Neural cell (in vitro differentiated cells): Measurements from ENCODE around the gene STRADA. TPM values are rescaled to one million over a fixed set of nuclear protein-coding genes. Genes with fewer than 3 reads are reported as not detected.
A peak's percentile ranks its signal among the peaks of the same experiment; 100 is the strongest.

ENCODE experiments used
- H2AFZ ChIP-seq: fragments of 200-600, 300-800 bp; sonication (generic), shearing (Covaris generic); 2 replicates; pipeline ENCODE4 v1.6.0; 2014; ENCODE audit warnings: low read depth, mild to moderate bottlenecking, antibody characterized with exemption, low read length, moderate library complexity
- H3F3A ChIP-seq: fragments of 200-600 bp; shearing (Covaris generic); 2 replicates; pipeline ENCODE4 v1.6.1; 2016; ENCODE audit warnings: mild to moderate bottlenecking, moderate library complexity, mixed read lengths, antibody characterized with exemption, low read length; ENCODE audit not compliant: insufficient read depth, poor library complexity, severe bottlenecking
- H3K27ac ChIP-seq: fragments of 200-600, 300-800 bp; sonication (generic), shearing (Covaris generic); 2 replicates; pipeline ENCODE4 v1.5.1; 2014; ENCODE audit warnings: mild to moderate bottlenecking, low read length, moderate library complexity
- H3K27me3 ChIP-seq: fragments of 300-800, 200-600 bp; sonication (generic), shearing (Covaris generic); 2 replicates; pipeline ENCODE4 v1.6.0; 2014; ENCODE audit warnings: mild to moderate bottlenecking, low read depth, low read length, moderate library complexity; ENCODE audit not compliant: insufficient read depth
- H3K36me3 ChIP-seq: fragments of 300-800, 200-600 bp; sonication (generic), shearing (Covaris generic); 2 replicates; pipeline ENCODE4 v1.5.1; 2014; ENCODE audit warnings: mild to moderate bottlenecking, antibody characterized with exemption, low read length, moderate library complexity; ENCODE audit not compliant: insufficient read depth
- H3K4me2 ChIP-seq: fragments of 300-800, 200-600 bp; sonication (generic), shearing (Covaris generic); 2 replicates; pipeline ENCODE4 v1.6.0; 2014; ENCODE audit warnings: mild to moderate bottlenecking, low read length
- H3K4me3 ChIP-seq: fragments of 300-800, 200-600 bp; sonication (generic), shearing (Covaris generic); 2 replicates; pipeline ENCODE4 v1.5.1; 2014; ENCODE audit warnings: mild to moderate bottlenecking, low read length, moderate library complexity
- H3K79me2 ChIP-seq: fragments of 200-600 bp; shearing (Covaris generic); replicated peaks from 2 replicates; pipeline ENCODE4 v1.6.0; 2014; ENCODE audit warnings: mild to moderate bottlenecking, low read length, moderate library complexity; ENCODE audit not compliant: insufficient read depth
- H3K9ac ChIP-seq: fragments of 300-800, 200-600 bp; sonication (generic), shearing (Covaris generic); 2 replicates; pipeline ENCODE4 v1.6.1; 2016; ENCODE audit warnings: mild to moderate bottlenecking, low read length, mixed read lengths
- H3K9me2 ChIP-seq: fragments of 200-600 bp; shearing (Covaris generic); 2 replicates; pipeline ENCODE4 v1.6.1; 2016; ENCODE audit warnings: mild to moderate bottlenecking, low read length, mixed read lengths; ENCODE audit not compliant: insufficient read depth
- H3K9me3 ChIP-seq: fragments of 200-600, 300-800 bp; sonication (generic), shearing (Covaris generic); 2 replicates; pipeline ENCODE4 v1.6.1; 2016; ENCODE audit warnings: mild to moderate bottlenecking, mixed run types, low read length, moderate library complexity, mixed read lengths
- H4K20me1 ChIP-seq: fragments of 200-600 bp; shearing (Covaris generic); 2 replicates; pipeline ENCODE4 v1.6.1; 2016; ENCODE audit warnings: mild to moderate bottlenecking, mixed run types; ENCODE audit not compliant: insufficient read depth
- EP300 ChIP-seq: fragments of 450-650 bp; conservative IDR thresholded peaks from 2 replicates; pipeline ENCODE4 v1.6.1; 2014; ENCODE audit warnings: antibody characterized with exemption, mild to moderate bottlenecking, moderate library complexity; ENCODE audit not compliant: poor library complexity, severe bottlenecking
- EZH2 ChIP-seq: fragments of 200-600, 300-800 bp; shearing (Covaris generic), sonication (generic); IDR thresholded peaks from 2 replicates; pipeline ENCODE4 v1.6.1; 2014; ENCODE audit warnings: antibody characterized with exemption, low read length, borderline replicate concordance, mild to moderate bottlenecking; ENCODE audit not compliant: insufficient read depth, poor library complexity, severe bottlenecking
- MXI1 ChIP-seq: fragments of 450-650 bp; conservative IDR thresholded peaks from 2 replicates; pipeline ENCODE4 v1.6.1; 2014; ENCODE audit warnings: antibody characterized with exemption, mild to moderate bottlenecking; ENCODE audit not compliant: poor library complexity, severe bottlenecking
- POLR2AphosphoS5 ChIP-seq: IDR thresholded peaks from 2 replicates; pipeline ENCODE4 v1.6.1; 2012
- RAD21 ChIP-seq: fragments of 450-650 bp; conservative IDR thresholded peaks from 2 replicates; pipeline ENCODE4 v1.6.1; 2014; ENCODE audit warnings: antibody characterized with exemption, mild to moderate bottlenecking, moderate library complexity
- SMC3 ChIP-seq: fragments of 450-650 bp; conservative IDR thresholded peaks from 2 replicates; pipeline ENCODE4 v1.6.1; 2014; ENCODE audit warnings: antibody characterized with exemption, mild to moderate bottlenecking, moderate library complexity; ENCODE audit not compliant: poor library complexity
- TAF1 ChIP-seq: IDR thresholded peaks from 2 replicates; pipeline ENCODE4 v1.6.1; 2012; ENCODE audit warnings: low read depth
- polyA minus RNA-seq: library from RNA; depleted of rRNA, polyadenylated mRNA; stranded (reverse); fragments of >200 nt; gene quantifications from 2 replicates; pipeline ENCODE4 v1.2.3, GENCODE V29; 2014
- polyA plus RNA-seq: library from polyadenylated mRNA; depleted of rRNA; stranded (reverse); fragments of >200 nt; gene quantifications from 2 replicates; pipeline ENCODE4 v1.2.3, GENCODE V29; 2014
- TF ChIP-seq, protein P1 (sequence below): fragments of 450-650 bp; IDR thresholded peaks from 2 replicates; pipeline ENCODE4 v1.5.1; 2014; ENCODE audit warnings: antibody characterized with exemption, mild to moderate bottlenecking, moderate library complexity; ENCODE audit not compliant: poor library complexity, severe bottlenecking
- TF ChIP-seq, protein P2 (sequence below): IDR thresholded peaks from 2 replicates; pipeline ENCODE4 v1.6.1; 2012; ENCODE audit warnings: borderline replicate concordance

The STRADA gene, protein sequence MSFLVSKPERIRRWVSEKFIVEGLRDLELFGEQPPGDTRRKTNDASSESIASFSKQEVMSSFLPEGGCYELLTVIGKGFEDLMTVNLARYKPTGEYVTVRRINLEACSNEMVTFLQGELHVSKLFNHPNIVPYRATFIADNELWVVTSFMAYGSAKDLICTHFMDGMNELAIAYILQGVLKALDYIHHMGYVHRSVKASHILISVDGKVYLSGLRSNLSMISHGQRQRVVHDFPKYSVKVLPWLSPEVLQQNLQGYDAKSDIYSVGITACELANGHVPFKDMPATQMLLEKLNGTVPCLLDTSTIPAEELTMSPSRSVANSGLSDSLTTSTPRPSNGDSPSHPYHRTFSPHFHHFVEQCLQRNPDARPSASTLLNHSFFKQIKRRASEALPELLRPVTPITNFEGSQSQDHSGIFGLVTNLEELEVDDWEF
- polyA plus RNA-seq: 15.6 and 18.4 TPM in 2 replicates
- 28.7 and 30.6 TPM in 2 replicates for polyA minus RNA-seq

DNA sequence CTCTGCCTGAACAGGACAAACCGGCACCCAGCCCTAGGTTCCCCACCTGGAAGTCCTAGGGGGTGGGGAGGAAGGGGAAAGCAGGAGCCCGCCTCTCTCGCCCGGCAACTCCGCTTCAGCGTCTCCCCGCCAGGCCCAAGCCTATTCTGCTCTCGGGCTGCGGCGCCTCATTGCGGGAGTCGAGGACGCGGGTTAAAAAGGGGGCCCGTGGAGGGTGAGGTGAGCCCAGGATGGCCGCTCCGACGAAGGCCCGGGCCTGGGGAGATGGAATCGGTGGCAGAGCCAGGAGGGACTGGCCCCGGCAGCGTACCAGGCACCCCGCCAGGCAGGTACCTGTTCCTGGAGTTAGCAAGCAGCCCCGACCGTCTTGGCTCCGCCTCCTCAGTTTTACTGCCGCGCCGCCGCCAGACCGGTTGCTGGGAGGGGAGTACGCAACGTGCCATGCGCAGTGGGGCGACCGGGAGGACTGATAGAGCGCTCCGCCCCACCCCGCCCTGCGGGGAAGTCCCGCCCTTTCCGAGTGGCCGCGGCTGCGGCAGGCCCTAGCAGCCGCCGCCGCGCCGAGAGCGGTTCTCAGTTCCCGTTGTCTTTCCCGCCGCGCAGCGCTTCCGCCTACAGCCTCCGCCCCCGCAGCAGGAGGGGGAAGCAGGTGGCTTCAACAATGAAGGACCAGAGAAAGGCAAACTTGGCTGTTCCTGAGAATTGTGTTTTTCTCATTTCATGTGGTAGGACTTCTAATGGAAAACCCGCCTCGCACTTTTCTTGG is at the start of gene STRADA:
TSS of gene STRADA (minus strand) at position 392 of the 766 bp plus-strand sequence. CDS start 13,430 bp downstream, outside the sequence.
- H2AFZ ChIP-seq: peak within 1 kb of the TSS; percentile 95
- peak; percentile 33 for TF ChIP-seq EP300
- peak; percentile 81 for TF ChIP-seq MXI1
- TF ChIP-seq, protein P1, sequence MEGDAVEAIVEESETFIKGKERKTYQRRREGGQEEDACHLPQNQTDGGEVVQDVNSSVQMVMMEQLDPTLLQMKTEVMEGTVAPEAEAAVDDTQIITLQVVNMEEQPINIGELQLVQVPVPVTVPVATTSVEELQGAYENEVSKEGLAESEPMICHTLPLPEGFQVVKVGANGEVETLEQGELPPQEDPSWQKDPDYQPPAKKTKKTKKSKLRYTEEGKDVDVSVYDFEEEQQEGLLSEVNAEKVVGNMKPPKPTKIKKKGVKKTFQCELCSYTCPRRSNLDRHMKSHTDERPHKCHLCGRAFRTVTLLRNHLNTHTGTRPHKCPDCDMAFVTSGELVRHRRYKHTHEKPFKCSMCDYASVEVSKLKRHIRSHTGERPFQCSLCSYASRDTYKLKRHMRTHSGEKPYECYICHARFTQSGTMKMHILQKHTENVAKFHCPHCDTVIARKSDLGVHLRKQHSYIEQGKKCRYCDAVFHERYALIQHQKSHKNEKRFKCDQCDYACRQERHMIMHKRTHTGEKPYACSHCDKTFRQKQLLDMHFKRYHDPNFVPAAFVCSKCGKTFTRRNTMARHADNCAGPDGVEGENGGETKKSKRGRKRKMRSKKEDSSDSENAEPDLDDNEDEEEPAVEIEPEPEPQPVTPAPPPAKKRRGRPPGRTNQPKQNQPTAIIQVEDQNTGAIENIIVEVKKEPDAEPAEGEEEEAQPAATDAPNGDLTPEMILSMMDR: no peak
- peak; percentile 46 for TF ChIP-seq SMC3
- TF ChIP-seq TAF1: peak; percentile 81
- TF ChIP-seq, protein P2, sequence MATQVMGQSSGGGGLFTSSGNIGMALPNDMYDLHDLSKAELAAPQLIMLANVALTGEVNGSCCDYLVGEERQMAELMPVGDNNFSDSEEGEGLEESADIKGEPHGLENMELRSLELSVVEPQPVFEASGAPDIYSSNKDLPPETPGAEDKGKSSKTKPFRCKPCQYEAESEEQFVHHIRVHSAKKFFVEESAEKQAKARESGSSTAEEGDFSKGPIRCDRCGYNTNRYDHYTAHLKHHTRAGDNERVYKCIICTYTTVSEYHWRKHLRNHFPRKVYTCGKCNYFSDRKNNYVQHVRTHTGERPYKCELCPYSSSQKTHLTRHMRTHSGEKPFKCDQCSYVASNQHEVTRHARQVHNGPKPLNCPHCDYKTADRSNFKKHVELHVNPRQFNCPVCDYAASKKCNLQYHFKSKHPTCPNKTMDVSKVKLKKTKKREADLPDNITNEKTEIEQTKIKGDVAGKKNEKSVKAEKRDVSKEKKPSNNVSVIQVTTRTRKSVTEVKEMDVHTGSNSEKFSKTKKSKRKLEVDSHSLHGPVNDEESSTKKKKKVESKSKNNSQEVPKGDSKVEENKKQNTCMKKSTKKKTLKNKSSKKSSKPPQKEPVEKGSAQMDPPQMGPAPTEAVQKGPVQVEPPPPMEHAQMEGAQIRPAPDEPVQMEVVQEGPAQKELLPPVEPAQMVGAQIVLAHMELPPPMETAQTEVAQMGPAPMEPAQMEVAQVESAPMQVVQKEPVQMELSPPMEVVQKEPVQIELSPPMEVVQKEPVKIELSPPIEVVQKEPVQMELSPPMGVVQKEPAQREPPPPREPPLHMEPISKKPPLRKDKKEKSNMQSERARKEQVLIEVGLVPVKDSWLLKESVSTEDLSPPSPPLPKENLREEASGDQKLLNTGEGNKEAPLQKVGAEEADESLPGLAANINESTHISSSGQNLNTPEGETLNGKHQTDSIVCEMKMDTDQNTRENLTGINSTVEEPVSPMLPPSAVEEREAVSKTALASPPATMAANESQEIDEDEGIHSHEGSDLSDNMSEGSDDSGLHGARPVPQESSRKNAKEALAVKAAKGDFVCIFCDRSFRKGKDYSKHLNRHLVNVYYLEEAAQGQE: peak; percentile 50
- peak; percentile 92 for TF ChIP-seq POLR2AphosphoS5
- no peak for TF ChIP-seq RAD21
- TF ChIP-seq EZH2: no peak

DNA sequence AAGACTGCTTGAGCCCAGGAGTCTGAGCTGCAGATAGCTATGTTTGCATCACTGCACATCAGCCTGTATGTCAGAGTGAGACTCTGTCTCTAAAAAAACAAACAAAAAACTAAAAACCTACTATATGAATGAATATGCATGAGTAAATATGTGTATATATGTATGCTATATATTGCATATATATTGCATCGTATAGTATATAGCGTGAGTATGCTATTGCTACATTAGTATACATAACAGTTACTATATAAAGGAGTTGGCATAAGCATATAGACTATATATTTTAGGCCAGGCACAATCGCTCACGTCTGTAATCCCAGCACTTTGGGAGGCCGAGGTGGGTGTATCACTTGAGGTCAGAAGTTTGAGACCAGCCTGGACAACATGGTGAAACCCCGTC is 48.5 kb upstream of the STRADA start:
- peaks cover 6% of the 10 kb centered on the region for H3K79me2 ChIP-seq
- H3K27me3 ChIP-seq: no peaks in the 10 kb centered on the region
- H3F3A ChIP-seq: no peaks in the 10 kb centered on the region
- TF ChIP-seq, protein P1: no peak
- TF ChIP-seq RAD21 (no peak), POLR2AphosphoS5 (no peak), EZH2 (no peak), SMC3 (no peak), MXI1 (no peak), EP300 (no peak), TAF1 (no peak)
- TF ChIP-seq, protein P2: no peak
- H3K4me2 ChIP-seq: no peak overlapping the region
- H3K9ac ChIP-seq: no peak overlapping the region
- no peak overlapping the region for H3K4me3 ChIP-seq
- no peaks in the 10 kb centered on the region for H3K36me3 ChIP-seq
- H2AFZ ChIP-seq: no peak overlapping the region
- H3K9me3 ChIP-seq: no peaks in the 10 kb centered on the region
- no peaks in the 10 kb centered on the region for H4K20me1 ChIP-seq
- H3K9me2 ChIP-seq: no peaks in the 10 kb centered on the region
- H3K27ac ChIP-seq: no peak overlapping the region

More for the DNA sequence above, at the start of gene STRADA:
- Histone ChIP-seq H3K27ac (peak within 1 kb of the TSS; percentile 92), H3K27me3 (no peaks in the 10 kb centered on the region), H3K4me2 (peak within 1 kb of the TSS; percentile 88), H3K9me3 (no peaks in the 10 kb centered on the region), H3K79me2 (peaks cover 10% of the 10 kb centered on the region), H3F3A (no peaks in the 10 kb centered on the region), H3K9ac (peak within 1 kb of the TSS; percentile 90), H3K36me3 (no peaks in the 10 kb centered on the region), H3K9me2 (no peaks in the 10 kb centered on the region), H3K4me3 (peak within 1 kb of the TSS; percentile 95), H4K20me1 (no peaks in the 10 kb centered on the region)
